GM21619 (cell line): ENCODE measurements around the gene DNAJC30.
"Not testable (repeated sequence)": the region's sequence is repeated elsewhere in the genome, so short reads cannot be mapped to it uniquely, and the experiment has no call there.

Experiments used
- ATAC-seq: cut with Tn5 transposase; IDR thresholded peaks from one replicate; pipeline ENCODE4 v1.9.1; 2021; ENCODE audit not compliant: unreplicated experiment

Gene DNAJC30

DNA sequence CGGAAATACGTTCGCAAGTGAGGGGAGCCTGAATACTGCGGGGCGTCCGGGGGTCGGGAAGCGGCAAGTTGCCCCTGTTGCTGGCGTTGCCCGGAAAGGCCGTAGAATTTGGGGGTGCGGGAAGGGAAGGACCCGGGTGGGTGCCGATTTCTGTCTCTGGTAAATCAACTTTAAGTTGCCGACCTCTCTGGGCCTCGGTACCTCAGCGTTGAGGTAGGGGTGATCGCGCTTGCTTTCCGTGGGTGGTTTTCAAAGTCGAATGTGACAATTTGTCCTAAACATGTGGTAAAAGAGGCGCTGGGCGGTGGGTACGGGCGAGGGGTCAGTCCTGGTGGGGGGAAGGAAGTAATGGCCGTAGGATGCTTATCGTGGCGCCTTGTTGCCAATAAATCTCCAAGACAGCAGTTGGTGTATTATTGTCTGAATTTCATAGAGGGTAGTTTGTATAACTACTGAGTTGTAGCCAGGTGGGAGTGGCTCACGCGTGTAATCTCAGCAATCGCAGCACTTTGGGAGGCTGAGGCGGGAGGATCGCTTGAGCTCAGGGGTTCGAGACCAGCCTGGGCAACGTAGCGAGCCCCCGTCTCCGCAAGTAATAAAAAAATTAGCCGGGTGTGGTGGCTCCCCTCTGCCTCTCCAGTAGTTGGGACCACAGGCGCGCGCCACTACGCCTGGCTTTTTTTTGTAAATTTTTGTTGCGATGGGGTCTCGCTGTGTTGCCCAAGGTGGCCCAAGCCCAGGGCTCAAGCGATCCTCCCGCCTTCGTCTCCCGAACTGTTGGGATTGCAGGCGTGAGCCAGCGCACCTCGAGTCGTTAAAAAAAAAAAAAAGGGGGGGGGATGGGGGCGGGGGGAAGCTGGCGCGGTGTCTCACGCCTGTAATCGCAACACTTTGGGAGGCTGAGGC is 788 bp upstream of the DNAJC30 start:
- peak; percentile 14 for ATAC-seq

DNA sequence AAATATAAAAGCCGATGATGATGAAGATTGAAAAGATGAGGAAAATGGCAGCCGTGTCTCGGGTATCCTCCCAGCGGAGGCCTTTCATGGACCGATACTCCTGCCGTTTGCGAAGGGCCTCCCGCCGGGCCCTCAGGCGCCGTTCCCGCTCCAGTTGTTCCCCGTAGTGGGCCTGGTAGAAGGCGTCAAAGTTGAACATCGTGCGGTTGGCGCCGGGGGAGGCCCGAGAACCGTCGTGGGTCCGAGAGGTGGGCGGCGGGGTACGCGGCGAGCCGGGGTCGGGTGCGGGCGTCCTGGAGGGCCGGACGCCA is 553 bp downstream of the DNAJC30 start:
- ATAC-seq, result no peak

DNA sequence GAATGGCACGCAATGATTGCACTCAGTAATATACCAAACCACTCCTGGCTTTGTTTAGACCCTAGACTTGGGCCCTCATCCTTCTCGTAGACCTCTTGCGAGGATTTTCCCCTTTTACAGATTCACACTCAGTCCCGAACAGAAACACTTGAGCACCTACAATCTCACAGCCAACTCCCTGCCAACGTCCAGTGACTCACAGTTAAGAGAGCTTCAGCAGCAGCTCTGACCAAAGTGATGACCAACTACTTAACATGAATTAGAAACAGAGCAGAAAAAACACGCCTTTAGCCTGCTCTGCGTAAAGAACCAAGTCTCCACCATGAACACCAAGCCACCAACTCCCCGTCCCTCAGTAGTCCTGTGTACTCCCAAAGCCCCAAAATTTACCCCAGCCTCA is 2.2 kb downstream of the DNAJC30 start:
- no peak for ATAC-seq

DNA sequence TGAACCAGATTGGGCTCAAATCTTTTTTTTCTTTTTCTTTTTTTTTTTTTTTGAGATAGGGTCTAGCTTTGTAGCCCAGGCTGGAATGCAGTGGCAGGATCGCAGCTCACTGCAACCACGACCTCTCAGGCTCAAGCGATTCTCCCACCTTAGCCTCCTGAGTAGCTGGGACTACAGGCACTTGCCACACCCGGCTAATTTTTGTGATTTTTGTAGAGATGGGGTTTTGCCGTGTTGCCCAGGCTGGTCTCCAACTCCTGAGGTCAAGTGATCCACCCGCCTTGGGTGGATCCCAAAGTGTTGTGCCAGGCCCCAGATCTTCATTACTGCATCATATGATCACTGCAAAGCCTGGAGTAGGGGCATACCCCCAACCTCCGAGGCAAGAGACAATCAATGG is 2.8 kb downstream of the DNAJC30 start:
- no peak for ATAC-seq

DNA sequence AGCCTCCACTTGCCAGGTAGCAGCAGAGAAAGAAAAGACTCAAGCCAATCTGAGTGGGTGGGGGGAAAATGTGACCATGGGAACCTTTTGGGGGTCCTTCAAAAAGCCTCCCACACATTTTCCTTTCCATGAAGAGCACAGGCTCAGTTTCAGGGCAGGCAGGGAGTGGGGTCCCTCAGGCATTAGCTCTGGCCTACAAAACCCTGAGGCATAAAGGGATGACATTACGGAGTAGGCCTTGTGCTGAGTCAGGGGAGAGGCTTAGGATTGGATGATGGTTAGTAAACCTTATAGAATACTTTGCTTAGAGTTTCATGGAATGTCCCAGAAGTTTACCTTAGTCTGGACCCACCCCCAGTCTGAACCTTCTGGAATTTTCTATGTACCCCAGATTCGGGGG is 3.5 kb downstream of the DNAJC30 start:
- no peak for ATAC-seq

DNA sequence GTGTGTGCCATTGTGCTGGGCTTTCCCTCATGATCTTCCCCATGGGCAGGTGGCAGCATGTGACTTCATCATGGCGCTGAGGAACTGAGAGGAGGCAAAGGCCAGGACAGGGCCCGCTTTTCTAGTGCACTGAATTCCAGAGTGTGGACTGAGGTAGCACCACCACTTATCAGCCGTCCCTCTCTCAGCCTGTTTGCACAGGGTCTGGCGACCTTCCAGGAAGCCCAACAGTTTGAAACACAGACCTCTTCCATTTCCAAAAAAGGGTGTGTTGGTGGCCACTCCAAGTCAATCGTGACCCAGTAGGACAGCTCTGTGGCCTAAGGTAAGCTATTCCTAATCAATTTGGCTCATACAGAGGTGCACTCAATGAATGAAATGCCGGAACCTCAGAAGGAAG is 4.4 kb downstream of the DNAJC30 start:
- ATAC-seq, result no peak

DNA sequence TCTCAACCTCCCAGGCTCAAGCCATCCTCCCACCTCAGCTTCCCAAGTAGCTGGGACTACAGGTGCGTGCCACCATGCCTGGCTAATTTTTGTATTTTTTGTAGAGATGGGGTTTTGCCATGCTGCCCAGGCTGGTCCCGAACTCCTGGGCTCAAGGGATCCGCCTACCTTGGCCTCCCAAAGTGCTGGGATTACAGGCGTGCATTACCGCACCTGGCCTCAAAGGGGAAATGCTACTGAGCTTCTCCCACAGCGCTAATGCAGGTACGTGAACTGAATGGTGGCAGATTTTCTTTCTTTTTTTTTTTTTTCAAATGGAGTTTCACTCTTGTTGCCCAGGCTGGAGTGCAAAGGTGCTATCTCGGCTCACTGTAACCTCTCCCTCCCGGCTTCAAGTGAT is 7.2 kb downstream of the DNAJC30 start:
- ATAC-seq, result not testable (repeated sequence)

DNA sequence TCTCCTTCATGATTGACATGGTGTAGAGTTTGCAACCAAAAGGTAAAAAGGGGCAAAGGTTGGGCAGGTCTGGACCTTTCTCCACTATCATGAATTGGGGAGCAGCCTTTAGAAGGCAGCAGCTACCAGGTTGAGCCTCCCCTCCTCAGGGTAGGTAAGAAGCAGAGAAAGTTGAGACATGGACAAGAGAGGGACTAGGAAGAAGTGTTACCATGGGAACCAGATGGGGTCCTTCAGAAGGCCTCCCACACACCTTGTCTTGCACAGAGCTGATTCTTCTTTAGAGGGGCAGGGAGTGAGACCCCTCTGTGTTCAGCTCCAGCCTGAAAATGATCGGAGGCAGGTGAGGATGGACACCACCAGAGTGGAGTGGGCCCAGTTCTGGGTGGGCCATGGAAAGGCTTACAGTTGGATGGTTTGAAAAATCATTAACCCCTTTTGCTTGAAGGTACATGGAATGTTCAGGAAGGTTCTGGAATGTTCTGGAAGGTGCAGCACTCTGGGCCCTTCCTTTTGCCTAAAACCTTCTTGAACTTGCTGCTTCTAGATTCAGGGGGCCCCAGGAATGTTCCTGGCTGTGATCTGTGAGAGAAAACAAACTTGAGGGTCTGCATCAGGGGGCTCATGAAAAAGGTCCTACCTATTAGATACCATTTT is 8.7 kb downstream of the DNAJC30 start:
- no peak for ATAC-seq

DNA sequence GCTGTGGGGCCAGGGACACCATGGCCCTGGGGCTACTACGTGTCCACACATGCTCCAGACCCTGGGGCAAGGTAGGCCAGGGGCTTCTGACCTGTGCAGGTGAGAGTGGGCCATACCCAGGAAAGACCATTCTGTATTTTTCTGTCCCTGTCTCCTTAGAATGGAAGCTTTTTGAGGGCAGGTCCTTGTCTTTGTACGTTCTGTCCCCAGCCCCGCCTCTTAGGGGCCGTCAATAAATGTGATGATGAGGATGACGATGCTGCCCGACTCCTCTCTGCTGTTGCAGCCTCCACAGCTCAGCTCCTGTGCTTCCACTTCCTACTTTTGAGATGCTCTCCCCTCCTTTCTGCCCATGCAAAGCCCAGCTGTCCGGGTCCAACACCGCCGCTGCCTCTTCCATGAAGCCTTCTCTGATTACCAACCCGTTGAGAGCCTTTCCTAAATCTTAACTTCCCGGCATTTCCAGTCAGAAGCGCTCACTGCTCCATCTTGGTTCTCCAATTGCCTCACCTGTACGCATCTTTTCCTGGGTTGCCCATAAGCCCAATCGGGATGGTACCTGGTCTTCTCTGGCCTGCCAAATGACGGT is 11.3 kb downstream of the DNAJC30 start:
- no peak for ATAC-seq

DNA sequence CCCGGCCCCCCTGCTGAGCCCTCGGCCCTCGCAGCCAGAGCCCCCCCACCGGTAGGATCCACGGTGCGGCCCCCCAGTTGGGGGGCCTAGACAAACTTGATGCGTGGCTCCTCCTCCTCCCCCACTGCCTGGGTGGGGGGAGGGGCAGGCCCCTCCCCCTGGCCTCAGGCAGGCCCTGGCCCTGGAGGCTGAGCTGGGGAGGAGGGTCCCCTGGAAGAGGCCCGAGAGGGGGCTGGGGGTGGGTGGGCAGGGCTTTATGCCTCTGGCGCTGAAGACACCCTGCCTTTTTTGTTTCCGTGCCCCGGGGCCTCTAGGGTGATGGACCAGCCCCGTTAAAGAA is 12.0 kb downstream of the DNAJC30 start:
- ATAC-seq, result no peak

DNA sequence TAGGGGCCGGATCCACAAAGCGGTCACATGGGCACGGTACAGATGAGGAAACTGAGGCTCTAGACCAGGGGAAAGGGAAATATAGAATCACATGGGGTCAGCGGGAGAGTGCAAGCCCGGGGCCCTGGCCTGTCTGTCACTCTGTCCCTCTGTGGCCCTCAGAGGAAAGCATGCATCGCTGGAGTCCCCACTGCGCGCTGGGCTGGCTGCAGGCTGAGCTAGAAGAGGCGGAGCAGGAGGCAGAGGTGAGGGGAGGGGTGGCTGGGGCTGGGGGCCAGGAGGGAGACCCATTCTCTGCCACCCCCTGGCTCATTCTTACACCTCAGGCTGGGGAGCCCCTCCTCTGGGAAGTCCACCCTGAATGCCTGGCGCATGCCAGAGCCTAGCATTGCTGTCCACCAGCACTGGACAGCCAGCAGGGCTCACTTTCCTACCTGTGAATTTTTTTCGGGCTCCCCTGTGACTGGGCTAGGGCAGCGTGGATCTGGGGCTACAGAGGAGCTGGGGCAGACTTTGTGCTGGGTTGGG is 13.3 kb downstream of the DNAJC30 start:
- ATAC-seq, result no peak

DNA sequence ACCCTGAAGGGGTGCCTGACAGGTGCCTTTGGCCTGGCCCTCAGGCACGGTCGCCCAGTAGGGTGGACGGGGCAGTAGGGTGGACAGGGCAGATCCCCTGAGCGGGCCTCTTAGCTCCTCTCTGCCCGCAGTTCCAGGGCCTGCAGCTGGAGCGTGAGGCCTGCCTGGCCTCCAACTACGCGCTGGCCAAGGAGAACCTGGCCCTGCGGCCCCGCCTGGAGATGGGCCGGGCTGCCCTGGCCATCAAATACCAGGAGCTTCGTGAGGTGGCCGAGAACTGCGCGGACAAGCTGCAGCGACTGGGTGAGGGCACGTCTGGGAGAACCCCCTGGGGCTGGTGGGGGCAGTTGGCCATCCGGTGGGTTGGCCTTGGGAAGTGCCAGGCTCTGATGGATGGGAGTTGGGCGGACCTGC is 14.0 kb downstream of the DNAJC30 start:
- no peak for ATAC-seq

DNA sequence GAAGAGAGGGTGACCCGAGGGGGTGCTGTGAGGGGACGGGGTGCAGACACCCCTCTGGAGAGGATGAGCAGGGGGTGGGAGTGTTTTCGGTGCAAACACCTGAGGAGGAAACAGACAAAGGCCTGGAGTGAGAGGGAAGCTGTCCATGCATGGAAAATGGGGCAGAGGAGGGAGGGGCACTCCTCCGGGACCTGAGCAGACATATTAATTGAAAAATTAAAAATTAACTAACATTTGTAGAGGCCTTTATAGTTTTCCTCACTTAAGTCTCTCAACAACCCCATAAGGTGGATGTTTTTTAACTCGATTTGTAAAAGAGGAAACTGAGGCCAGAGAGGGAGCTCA is 14.4 kb downstream of the DNAJC30 start:
- no peak for ATAC-seq

DNA sequence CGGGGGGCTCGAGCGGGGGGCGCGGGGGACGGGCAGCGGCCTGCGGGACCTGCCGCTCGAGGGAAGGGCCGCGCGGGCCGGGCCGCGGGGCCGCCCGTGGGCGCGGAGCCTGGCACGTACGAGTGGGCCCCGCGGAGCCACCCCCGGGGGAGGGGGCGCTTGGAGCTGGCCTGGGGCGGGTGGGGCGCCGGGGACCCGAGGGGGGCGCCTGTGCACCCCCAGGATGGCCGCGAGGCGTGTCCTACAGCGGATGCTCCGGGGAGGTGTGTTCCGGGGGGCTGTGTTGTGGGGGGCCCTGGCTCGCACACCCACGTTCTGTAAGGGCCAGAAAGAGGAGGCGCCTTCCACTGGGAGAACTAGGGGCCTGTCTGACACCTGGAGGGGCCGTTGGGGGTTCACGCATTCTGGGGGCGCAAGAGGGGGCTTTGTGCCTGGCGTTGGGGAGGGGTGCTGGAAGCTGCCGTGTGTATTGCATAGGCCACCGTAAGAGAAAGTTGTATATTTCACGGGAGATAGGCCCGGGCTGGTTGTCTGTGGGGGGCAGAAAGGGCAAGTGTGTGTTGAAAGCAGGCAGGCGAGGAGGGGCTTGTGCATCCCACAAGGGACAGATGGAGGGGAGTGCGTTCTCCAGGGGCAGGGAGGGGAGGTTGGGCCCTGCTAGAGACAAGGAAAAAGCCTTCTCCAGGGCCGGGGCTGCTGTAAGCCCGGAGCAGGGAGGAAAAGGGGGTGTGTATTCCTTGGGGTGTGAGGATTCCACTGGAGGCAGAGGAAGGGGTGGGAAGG is 15.0 kb downstream of the DNAJC30 start:
- peak; percentile 18 for ATAC-seq

DNA sequence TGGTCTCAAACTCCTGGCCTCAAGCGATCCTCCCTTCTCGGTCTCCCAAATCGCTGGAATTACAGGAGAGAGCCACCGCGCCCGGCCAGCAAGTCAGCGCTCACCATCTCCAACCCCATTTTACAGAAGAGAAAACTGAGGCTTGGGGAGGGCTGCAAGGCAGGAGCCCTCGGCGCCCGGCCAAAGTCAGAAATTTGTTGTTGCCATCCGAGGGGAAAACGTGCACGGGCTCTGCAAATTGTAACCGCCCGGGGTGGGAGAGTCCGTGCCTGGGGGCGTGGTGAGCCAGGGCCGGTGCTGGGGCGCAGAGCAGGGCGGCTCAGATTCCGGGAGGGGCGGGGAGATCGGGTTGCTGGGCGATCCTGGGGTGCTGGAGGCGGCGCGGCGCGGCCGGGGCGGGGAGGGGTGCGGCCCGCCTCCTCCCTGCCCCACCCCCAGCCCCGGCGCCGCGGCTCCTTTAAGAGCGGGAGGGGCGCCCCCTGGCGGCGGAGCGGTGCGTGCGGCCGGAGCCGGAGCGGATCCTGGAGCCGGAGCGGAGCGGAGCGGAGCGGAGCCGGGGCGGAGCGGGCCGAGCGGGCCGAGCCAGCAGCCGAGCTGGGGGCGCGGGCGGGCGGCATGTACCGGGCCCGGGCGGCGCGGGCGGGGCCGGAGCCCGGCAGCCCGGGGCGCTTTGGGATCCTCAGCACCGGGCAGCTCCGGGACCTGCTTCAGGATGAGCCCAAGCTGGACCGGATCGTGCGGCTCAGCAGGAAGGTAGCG is 15.7 kb downstream of the DNAJC30 start, which contains the start of gene VPS37D:
VPS37D (plus strand) TSS at position 488 of the 759 bp plus-strand sequence; CDS start at position 616, 128 bp downstream.
- peak; percentile 94 for ATAC-seq

DNA sequence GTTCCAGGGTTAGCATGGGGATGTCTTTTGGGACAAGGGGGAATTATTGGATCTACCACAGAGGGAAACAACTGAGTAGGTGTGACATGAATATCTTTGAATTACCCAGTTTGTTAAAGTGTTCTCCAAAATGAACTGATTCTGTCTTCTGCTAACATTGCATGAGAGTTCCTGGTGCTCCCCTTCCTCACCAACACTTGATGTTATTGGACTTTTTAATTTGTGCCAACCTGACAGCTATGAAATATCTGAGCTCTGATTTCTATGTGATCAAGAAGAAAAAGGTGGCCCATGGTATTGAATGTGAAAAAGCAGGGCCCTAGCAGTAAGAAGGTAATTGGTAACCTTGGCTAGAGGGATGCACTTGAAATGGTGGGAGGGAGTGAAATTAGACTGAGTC is 20.2 kb downstream of the DNAJC30 start:
- no peak for ATAC-seq

DNA sequence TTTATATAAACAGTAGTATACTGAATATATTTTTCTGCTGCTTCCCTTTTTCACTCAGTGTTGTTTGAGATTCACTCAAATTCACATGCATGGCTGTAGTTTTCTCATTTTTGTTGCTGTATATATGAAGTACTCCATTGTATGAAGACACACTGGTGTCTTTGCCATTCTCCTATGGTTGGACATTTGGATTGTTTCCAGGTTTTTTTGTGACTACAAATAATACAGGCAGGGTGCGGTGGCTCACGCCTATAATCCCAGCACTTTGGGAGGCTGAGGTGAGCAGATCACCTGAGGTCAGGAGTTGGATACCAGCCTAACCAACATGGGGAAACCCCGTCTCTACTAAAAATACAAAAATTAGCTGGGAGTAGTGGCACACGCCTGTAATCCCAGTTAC is 22.7 kb downstream of the DNAJC30 start:
- not testable (repeated sequence) for ATAC-seq

DNA sequence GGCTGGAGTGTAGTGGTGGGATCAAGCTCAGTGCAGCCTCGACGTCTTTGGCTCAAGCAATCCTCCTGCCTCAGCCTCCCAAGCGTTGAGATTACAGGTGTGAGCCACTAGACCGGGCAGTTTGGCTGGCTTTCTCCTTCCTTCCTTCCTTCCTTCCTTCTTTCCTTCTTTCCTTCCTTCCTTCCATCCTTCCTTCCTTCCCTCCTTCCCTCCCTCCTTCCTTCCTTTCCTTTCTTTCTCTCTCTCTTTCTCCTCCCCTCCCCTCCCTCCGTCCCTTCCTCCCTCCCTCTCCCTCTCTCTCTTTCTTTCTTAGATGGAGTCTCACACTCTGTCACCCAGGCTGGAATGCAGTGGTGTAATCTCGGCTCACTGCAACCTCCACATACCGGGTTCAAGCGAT is 23.3 kb downstream of the DNAJC30 start:
- ATAC-seq, result no peak

DNA sequence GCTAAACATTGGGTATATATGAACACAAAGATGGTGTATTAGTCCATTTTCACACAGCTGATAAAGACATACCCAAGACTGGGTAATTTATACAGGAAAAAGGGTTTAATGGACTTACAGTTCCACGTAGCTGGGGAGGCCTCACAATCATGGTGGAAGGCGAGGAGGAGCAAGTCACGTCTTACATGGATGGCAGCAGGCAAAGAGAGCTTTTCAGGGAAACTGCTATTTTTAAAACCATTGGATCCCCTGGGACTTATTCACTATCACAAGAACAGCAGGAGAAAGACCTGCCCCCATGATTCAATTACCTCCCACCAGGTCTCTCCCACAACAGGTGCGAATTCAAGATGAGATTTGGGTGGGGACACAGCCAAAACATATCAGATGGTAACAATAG is 27.9 kb downstream of the DNAJC30 start:
- ATAC-seq, result not testable (repeated sequence)

DNA sequence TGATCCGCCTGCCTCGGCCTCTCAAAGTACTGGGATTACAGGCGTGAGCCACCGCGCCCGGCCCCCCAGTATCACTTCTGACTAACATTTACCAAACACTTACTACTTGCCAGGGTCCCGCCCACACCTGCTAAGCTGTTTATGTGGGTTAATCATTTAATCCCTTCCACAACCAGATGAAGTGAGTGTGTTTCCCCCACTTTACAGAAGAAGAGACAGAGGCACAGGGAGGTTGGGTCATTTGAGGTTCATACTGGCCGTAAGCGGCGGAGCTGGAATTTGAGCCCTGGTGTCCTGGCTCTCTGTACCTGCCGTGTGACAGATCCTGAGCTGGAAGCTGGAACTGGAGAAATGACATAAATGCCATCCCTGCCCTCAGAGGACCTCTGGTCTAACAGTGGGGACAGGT is 30.7 kb downstream of the DNAJC30 start:
- no peak for ATAC-seq

DNA sequence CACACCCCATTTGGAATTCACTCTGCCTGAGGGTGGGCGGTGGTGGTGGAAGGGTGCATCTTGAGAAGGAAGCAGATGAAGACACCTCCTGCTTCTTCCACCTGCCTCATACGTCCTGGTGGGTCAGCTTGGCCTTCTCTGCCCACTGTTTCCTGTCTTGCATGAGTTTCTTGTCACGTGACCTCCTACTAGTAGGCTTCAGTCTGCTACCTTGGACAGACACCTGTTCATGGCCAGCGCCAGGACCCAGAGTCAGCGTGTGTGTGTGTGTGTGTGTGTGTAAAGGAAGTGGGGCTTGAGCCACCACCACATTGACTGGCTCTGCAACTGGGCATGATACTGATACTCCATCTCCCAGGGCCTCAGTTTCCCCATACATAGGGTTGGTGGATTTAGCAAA is 32.7 kb downstream of the DNAJC30 start:
- no peak for ATAC-seq
